ENCODE results near the gene CPNE5.

DNA sequence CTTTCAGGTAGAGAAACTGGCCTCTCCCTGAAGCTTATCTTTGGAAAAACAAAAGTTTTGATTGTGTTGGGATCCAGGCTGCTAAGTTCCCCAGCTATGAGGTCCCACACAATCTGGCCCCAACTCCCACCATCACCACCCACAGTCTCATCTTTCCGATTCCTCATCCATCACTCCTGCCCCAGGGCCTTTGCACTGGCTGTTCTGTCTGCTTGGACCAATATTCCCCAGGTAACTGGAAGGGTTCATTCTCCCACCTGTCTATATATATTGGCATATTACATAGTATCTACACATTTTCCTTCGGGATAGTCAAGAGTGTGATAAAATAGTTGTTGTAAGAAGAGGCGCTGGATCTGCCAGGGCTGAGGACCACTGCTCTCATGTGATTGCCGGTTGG, 52.0 kb downstream of the CPNE5 start:
- TF ChIP-seq, protein P1, sequence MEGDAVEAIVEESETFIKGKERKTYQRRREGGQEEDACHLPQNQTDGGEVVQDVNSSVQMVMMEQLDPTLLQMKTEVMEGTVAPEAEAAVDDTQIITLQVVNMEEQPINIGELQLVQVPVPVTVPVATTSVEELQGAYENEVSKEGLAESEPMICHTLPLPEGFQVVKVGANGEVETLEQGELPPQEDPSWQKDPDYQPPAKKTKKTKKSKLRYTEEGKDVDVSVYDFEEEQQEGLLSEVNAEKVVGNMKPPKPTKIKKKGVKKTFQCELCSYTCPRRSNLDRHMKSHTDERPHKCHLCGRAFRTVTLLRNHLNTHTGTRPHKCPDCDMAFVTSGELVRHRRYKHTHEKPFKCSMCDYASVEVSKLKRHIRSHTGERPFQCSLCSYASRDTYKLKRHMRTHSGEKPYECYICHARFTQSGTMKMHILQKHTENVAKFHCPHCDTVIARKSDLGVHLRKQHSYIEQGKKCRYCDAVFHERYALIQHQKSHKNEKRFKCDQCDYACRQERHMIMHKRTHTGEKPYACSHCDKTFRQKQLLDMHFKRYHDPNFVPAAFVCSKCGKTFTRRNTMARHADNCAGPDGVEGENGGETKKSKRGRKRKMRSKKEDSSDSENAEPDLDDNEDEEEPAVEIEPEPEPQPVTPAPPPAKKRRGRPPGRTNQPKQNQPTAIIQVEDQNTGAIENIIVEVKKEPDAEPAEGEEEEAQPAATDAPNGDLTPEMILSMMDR (IDR thresholded peaks at IDR 0.05): no peak
- TF ChIP-seq POLR2A (IDR thresholded peaks at IDR 0.05): no peak

All from thyroid gland (tissue), 4 donors.